EH (cell line): ENCODE measurements around the gene SHBG.

Experiments used
- DNase-seq: peaks from one replicate; pipeline ENCODE4 v3.0.0-alpha.2; 2015; ENCODE audit warnings: low read depth

The SHBG gene

GRCh38 chr17:7650509-7651096, 20.7 kb downstream of the SHBG start, which contains the start of gene ATP1B2:
TSS of gene ATP1B2 (plus strand) at chr17:7650926. CDS start at chr17:7651519, 593 bp downstream.
- DNase-seq: peak; percentile 51

- DNase-seq: no peak
Measured at GRCh38 chr17:7651097-7651664, 21.2 kb downstream of the SHBG start.

- DNase-seq: no peak
Measured at GRCh38 chr17:7651665-7652387, 21.9 kb downstream of the SHBG start.

- no peak for DNase-seq
Measured at GRCh38 chr17:7652388-7653356, 22.7 kb downstream of the SHBG start.

GRCh38 chr17:7654832-7655540, 25.1 kb downstream of the SHBG start:
- DNase-seq: peak; percentile 56

GRCh38 chr17:7655541-7655840, 25.6 kb downstream of the SHBG start:
- DNase-seq: no peak

- DNase-seq: peak; percentile 16
Measured at GRCh38 chr17:7656958-7657609, 27.1 kb downstream of the SHBG start.

- DNase-seq: no peak
Measured at GRCh38 chr17:7667656-7668406, 37.9 kb downstream of the SHBG start.

- DNase-seq: no peak
Measured at GRCh38 chr17:7668482-7668881, 38.5 kb downstream of the SHBG start.

- no peak for DNase-seq
Measured at GRCh38 chr17:7673239-7673638, 43.3 kb downstream of the SHBG start.

GRCh38 chr17:7674934-7675333, 45.0 kb downstream of the SHBG start:
- no peak for DNase-seq

- DNase-seq: no peak
Measured at GRCh38 chr17:7676533-7676932, 46.6 kb downstream of the SHBG start.

- DNase-seq: no peak
Measured at GRCh38 chr17:7677388-7678067, 47.6 kb downstream of the SHBG start.
